ENCODE measurements around the gene GSDME. TPM values are rescaled to one million over a fixed set of nuclear protein-coding genes. Genes with fewer than 3 reads are reported as not detected.

GSDME gene
- total RNA-seq, 1 donor: 0.27 TPM

- DNase-seq (ENCODE audit: low read depth in 2 of 3, low spot score in 2 of 3): no peak
Measured at GRCh38 chr7:24707988-24708615, 49.2 kb downstream of the GSDME start.

- DNase-seq (ENCODE audit: low read depth in 2 of 3, low spot score in 2 of 3): no peak
Measured at GRCh38 chr7:24706211-24707170, 50.8 kb downstream of the GSDME start.

- peak in 2 of 3 donors; percentile 21 to 47 for DNase-seq (ENCODE audit: low read depth in 2 of 3, low spot score in 2 of 3)
Measured at GRCh38 chr7:24705461-24705954, 51.8 kb downstream of the GSDME start.

GRCh38 chr7:24704311-24704710 is 53.0 kb downstream of the GSDME start:
- no peak for DNase-seq (ENCODE audit: low read depth in 2 of 3, low spot score in 2 of 3)

GRCh38 chr7:24703296-24703695 is 54.0 kb downstream of the GSDME start:
- no peak for DNase-seq (ENCODE audit: low read depth in 2 of 3, low spot score in 2 of 3)

- no peak for DNase-seq (ENCODE audit: low read depth in 2 of 3, low spot score in 2 of 3)
Measured at GRCh38 chr7:24702755-24703154, 54.5 kb downstream of the GSDME start.

GRCh38 chr7:24701261-24702235 is 55.7 kb downstream of the GSDME start:
- DNase-seq (ENCODE audit: low read depth in 2 of 3, low spot score in 2 of 3): no peak

- DNase-seq (ENCODE audit: low read depth in 2 of 3, low spot score in 2 of 3): no peak
Measured at GRCh38 chr7:24700521-24701260, 56.6 kb downstream of the GSDME start.

- DNase-seq (ENCODE audit: low read depth in 2 of 3, low spot score in 2 of 3): no peak
Measured at GRCh38 chr7:24698531-24699266, 58.6 kb downstream of the GSDME start.

- DNase-seq (ENCODE audit: low read depth in 2 of 3, low spot score in 2 of 3): no peak
Measured at GRCh38 chr7:24697416-24697815, 59.8 kb downstream of the GSDME start.

GRCh38 chr7:24692592-24692991 is 64.7 kb downstream of the GSDME start:
- DNase-seq (ENCODE audit: low read depth in 2 of 3, low spot score in 2 of 3): no peak

GRCh38 chr7:24690251-24690650 is 67.0 kb downstream of the GSDME start:
- DNase-seq (ENCODE audit: low read depth in 2 of 3, low spot score in 2 of 3): no peak

- no peak for DNase-seq (ENCODE audit: low read depth in 2 of 3, low spot score in 2 of 3)
Measured at GRCh38 chr7:24685708-24686107, 71.6 kb downstream of the GSDME start.

GRCh38 chr7:24670782-24671181 is 86.5 kb downstream of the GSDME start:
- no peak for DNase-seq (ENCODE audit: low read depth in 2 of 3, low spot score in 2 of 3)

- no peak for DNase-seq (ENCODE audit: low read depth in 2 of 3, low spot score in 2 of 3)
Measured at GRCh38 chr7:24669971-24670591, 87.2 kb downstream of the GSDME start.

GRCh38 chr7:24668927-24669635 is 88.2 kb downstream of the GSDME start:
- DNase-seq (ENCODE audit: low read depth in 2 of 3, low spot score in 2 of 3): no peak

- DNase-seq (ENCODE audit: low read depth in 2 of 3, low spot score in 2 of 3): peak; percentile 22 to 80 (median 48)
Measured at GRCh38 chr7:24665564-24666294, 91.5 kb downstream of the GSDME start.
